Esophagus muscularis mucosa (tissue), 4 donors: ENCODE data around the gene KLHL1. TPM values are rescaled to one million over a fixed set of nuclear protein-coding genes. Genes with fewer than 3 reads are reported as not detected.

Experiments used
- DNase-seq: peaks from one replicate; pipeline ENCODE4 v3.0.0-alpha.2; 2017; ENCODE audit errors: extremely low spot score
- H3K27ac ChIP-seq, 4 donors: fragments of 200-600 bp; sonication (generic); replicated peaks in 1 of 4; 1 replicate in 3 of 4; 2 replicates in 1 of 4; pipeline ENCODE4 v1.5.1; 2016 to 2019; ENCODE audit warnings: mild to moderate bottlenecking in 1 of 4
- H3K27me3 ChIP-seq, 4 donors: fragments of 200-600 bp; sonication (generic); one replicate each; pipeline versions ENCODE4 v1.5.1 to v1.6.0; 2016 to 2019
- H3K36me3 ChIP-seq, 4 donors: fragments of 200-600 bp; sonication (generic); one replicate each; pipeline ENCODE4 v1.5.1; 2016 to 2019
- H3K4me1 ChIP-seq, 4 donors: fragments of 200-600 bp; sonication (generic); one replicate each; pipeline ENCODE4 v1.5.1; 2016 to 2019
- H3K4me3 ChIP-seq, 4 donors: fragments of 200-600 bp; sonication (generic); 1 replicate in 2 of 4; 2 replicates in 2 of 4; pipeline ENCODE4 v1.5.1; 2016 to 2019; ENCODE audit warnings: mild to moderate bottlenecking in 4 of 4, moderate library complexity in 1 of 4
- H3K9me3 ChIP-seq, 4 donors: fragments of 200-600 bp; sonication (generic); 1 replicate in 3 of 4; 2 replicates in 1 of 4; pipeline ENCODE4 v1.5.1; 2016 to 2019
- CTCF ChIP-seq, 3 experiments: fragments of 200-600 bp in 2 of 3; fragments of 450-650 bp in 1 of 3; sonication (generic) in 2 of 3; IDR thresholded peaks; one replicate each; pipeline ENCODE4 v1.5.1; 2017 to 2019; ENCODE audit warnings: antibody characterized with exemption in 3 of 3, mild to moderate bottlenecking in 2 of 3, moderate library complexity in 1 of 3
- EP300 ChIP-seq: sonication (generic); formaldehyde crosslinking; IDR thresholded peaks from one replicate; pipeline ENCODE4 v1.6.1; 2017; ENCODE audit warnings: antibody characterized with exemption
- POLR2A ChIP-seq: fragments of 450-650 bp; IDR thresholded peaks from one replicate; pipeline ENCODE4 v1.6.1; 2017; ENCODE audit warnings: antibody characterized with exemption, moderate library complexity, mild to moderate bottlenecking, low read depth
- POLR2AphosphoS5 ChIP-seq, 2 donors: sonication (generic); formaldehyde crosslinking; IDR thresholded peaks; one replicate each; pipeline ENCODE4 v1.6.1; 2017; ENCODE audit warnings: antibody characterized with exemption in 2 of 2
- WGBS: methylation state at CpG from one replicate; pipeline ENCODE4 v1.1.5; 2018; 5-methylcytosine and 5-hydroxymethylcytosine counted together
- intact Hi-C: fragments of 100-400 bp; cut with DNase I; formaldehyde crosslinking; loops from one replicate; pipeline ENCODE4 v1.15.1; 2023
- total RNA-seq, 4 donors: library from RNA; depleted of rRNA; stranded (reverse); fragments of >200 nt; gene quantifications; one replicate each; pipeline versions ENCODE4 v1.1.0 to v1.2.1, GENCODE V29; 2016

Gene KLHL1
- total RNA-seq, 4 donors from 2014 or later, result under 0.01 to 0.13 TPM; not detected in 2

DNA sequence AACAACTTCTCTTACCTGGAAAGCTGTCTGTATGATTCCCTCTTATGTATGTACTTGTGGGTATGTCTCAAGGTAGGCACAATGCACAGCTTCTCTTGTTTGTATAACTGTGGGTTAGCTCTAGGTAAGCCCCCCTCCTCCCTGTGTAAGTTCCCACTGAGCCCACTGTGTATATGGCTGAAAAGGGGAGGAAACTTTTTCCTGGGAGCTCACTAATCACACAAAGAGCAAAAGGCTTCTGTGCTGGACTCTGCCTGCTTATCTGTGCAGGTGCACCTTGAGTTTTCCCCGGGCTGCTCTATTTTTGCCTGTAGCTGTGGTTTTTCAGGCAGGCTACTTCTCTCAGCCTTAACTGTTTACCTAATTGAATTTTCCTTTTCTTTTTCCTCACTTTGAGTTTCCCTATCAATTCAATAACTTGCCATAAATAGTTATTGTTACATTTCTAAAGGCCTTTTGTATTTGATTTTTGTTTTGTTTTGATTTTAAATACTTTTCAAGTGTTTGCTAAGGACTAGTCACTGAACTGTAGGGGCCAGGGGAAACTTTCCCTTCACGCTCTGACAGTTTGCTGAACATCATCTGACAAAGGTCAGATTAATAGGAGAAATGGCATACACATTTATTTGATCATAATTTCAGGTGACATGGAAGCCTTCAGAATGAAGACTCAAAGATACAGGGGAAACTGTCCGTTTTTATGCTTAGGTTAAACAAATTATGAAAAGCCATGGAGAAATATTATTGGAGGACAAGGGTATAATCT is 424.1 kb downstream of the KLHL1 start:
- intact Hi-C loops, result no loop called here
- 74% methylated on average over 3 of the region's 3 CpGs for WGBS
- Histone ChIP-seq H3K4me1 (no peaks in the 10 kb centered on the region), H3K4me3 (no peak overlapping the region), H3K27ac (no peak overlapping the region), H3K27me3 (no peaks in the 10 kb centered on the region), H3K9me3 (no peaks in the 10 kb centered on the region), H3K36me3 (no peaks in the 10 kb centered on the region)
- DNase-seq, result no peak
- no peak for TF ChIP-seq POLR2A
- TF ChIP-seq POLR2AphosphoS5 (IDR thresholded peaks at IDR 0.05), result no peak
- TF ChIP-seq CTCF (IDR thresholded peaks at IDR 0.05), result no peak
- TF ChIP-seq EP300, result no peak

GRCh38 chr13:69681722-69682121 is 426.5 kb downstream of the KLHL1 start:
- intact Hi-C loops, result no loop called here

DNA sequence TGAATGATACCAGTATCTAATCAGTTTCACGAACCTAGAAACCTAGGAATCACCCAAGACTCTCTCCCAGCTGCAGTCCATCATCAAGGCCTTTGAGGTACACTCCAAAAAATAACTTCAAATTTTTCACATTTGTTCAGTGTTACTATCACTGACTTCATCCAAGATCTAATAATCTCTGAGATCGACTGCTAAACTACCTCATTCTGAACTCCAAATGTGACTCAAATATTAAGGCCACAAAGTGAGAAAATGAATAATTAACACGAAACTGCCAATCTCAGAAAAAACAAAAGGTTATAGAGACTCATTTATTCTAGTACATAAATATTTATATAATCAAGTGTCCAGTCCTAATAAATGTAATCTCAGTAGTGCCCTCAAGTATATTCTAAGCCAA is 430.9 kb downstream of the KLHL1 start:
- no peaks in the 10 kb centered on the region for H3K27me3 ChIP-seq
- H3K4me3 ChIP-seq, result no peak overlapping the region
- no peaks in the 10 kb centered on the region for H3K36me3 ChIP-seq
- no peak for TF ChIP-seq POLR2AphosphoS5 (IDR thresholded peaks at IDR 0.05)
- TF ChIP-seq CTCF (IDR thresholded peaks at IDR 0.05), result no peak
- TF ChIP-seq POLR2A, result no peak
- no peak for TF ChIP-seq EP300
- no peaks in the 10 kb centered on the region for H3K9me3 ChIP-seq
- no peaks in the 10 kb centered on the region for H3K4me1 ChIP-seq
- H3K27ac ChIP-seq, result no peak overlapping the region
- no peak for DNase-seq
- intact Hi-C loops, result no loop called here
- 54% methylated on average over 3 of the region's 3 CpGs for WGBS

More at GRCh38 chr13:69681722-69682121, 426.5 kb downstream of the KLHL1 start:
- no peaks in the 10 kb centered on the region for H3K9me3 ChIP-seq
- no peak overlapping the region for H3K27ac ChIP-seq
- WGBS, result 71% methylated on average over 3 of the region's 3 CpGs
- H3K27me3 ChIP-seq, result no peaks in the 10 kb centered on the region
- no peaks in the 10 kb centered on the region for H3K36me3 ChIP-seq
- DNase-seq, result no peak
- H3K4me1 ChIP-seq, result no peaks in the 10 kb centered on the region
- no peak for TF ChIP-seq EP300
- TF ChIP-seq POLR2A, result no peak
- TF ChIP-seq POLR2AphosphoS5 (IDR thresholded peaks at IDR 0.05), result no peak
- no peak for TF ChIP-seq CTCF (IDR thresholded peaks at IDR 0.05)
- H3K4me3 ChIP-seq, result no peak overlapping the region

GRCh38 chr13:69676286-69676685 is 432.0 kb downstream of the KLHL1 start:
- TF ChIP-seq POLR2A (no peak), EP300 (no peak), CTCF (IDR thresholded peaks at IDR 0.05) (no peak), POLR2AphosphoS5 (IDR thresholded peaks at IDR 0.05) (no peak)
- Histone ChIP-seq H3K27ac (no peak overlapping the region), H3K36me3 (no peaks in the 10 kb centered on the region), H3K4me3 (no peak overlapping the region), H3K27me3 (no peaks in the 10 kb centered on the region), H3K9me3 (peaks cover 0 to 4% (median under 1%) of the 10 kb centered on the region in 4 donors), H3K4me1 (no peaks in the 10 kb centered on the region)
- intact Hi-C loops, result no loop called here
- no peak for DNase-seq

- Histone ChIP-seq H3K27me3 (no peaks in the 10 kb centered on the region), H3K4me3 (no peak overlapping the region), H3K9me3 (peaks cover 0 to 23% (median 14%) of the 10 kb centered on the region in 4 donors), H3K27ac (no peak overlapping the region), H3K4me1 (no peaks in the 10 kb centered on the region), H3K36me3 (no peaks in the 10 kb centered on the region)
- intact Hi-C loops, result no loop called here
- no peak for DNase-seq
- no peak for TF ChIP-seq POLR2A
- no peak for TF ChIP-seq POLR2AphosphoS5 (IDR thresholded peaks at IDR 0.05)
- no peak for TF ChIP-seq CTCF (IDR thresholded peaks at IDR 0.05)
- TF ChIP-seq EP300, result no peak
- 96% methylated on average over 6 of the region's 6 CpGs for WGBS
Measured at GRCh38 chr13:69660155-69660554, 448.1 kb downstream of the KLHL1 start.
